HG03469 (cell line): ENCODE results near the gene HLCS.
"Not testable (repeated sequence)": the region's sequence is repeated elsewhere in the genome, so short reads cannot be mapped to it uniquely, and the experiment has no call there.

Experiments used
- ATAC-seq: cut with Tn5 transposase; IDR thresholded peaks from one replicate; pipeline ENCODE4 v1.9.1; 2021; ENCODE audit warnings: mild to moderate bottlenecking, moderate library complexity, moderate number of reproducible peaks; ENCODE audit not compliant: unreplicated experiment

HLCS gene

GRCh38 chr21:36966066-36966820, at the start of gene HLCS:
TSS of gene HLCS (minus strand) at chr21:36966669. CDS start at chr21:36966638, 31 bp downstream.
- peak; percentile 60 for ATAC-seq

GRCh38 chr21:37009740-37010341, 43.4 kb upstream of the HLCS start:
- ATAC-seq, result peak; percentile 86

GRCh38 chr21:37008724-37009123, 42.3 kb upstream of the HLCS start:
- no peak for ATAC-seq

- no peak for ATAC-seq
These were observed 40.2 kb upstream of the HLCS start, which contains the start of gene RIPPLY3 for GRCh38 chr21:37006486-37007291. TSS of gene RIPPLY3 (plus strand) at chr21:37006702. CDS start at chr21:37006773, 71 bp downstream.

GRCh38 chr21:37005548-37006485, 39.3 kb upstream of the HLCS start:
- no peak for ATAC-seq

GRCh38 chr21:37003917-37004316, 37.4 kb upstream of the HLCS start:
- ATAC-seq, result not testable (repeated sequence)

GRCh38 chr21:37002851-37003250, 36.4 kb upstream of the HLCS start:
- not testable (repeated sequence) for ATAC-seq

- ATAC-seq, result no peak
These were observed 35.0 kb upstream of the HLCS start for GRCh38 chr21:37001441-37001840.

- ATAC-seq, result no peak
These were observed 33.9 kb upstream of the HLCS start for GRCh38 chr21:37000381-37000780.

- ATAC-seq, result no peak
These were observed 32.8 kb upstream of the HLCS start for GRCh38 chr21:36999131-36999898.

- not testable (repeated sequence) for ATAC-seq
These were observed 28.8 kb upstream of the HLCS start for GRCh38 chr21:36995285-36995684.

GRCh38 chr21:36994501-36995158, 28.2 kb upstream of the HLCS start:
- no peak for ATAC-seq

- no peak for ATAC-seq
These were observed 26.2 kb upstream of the HLCS start for GRCh38 chr21:36992671-36993070.

GRCh38 chr21:36990508-36991205, 24.2 kb upstream of the HLCS start:
- no peak for ATAC-seq

GRCh38 chr21:36989699-36990507, 23.4 kb upstream of the HLCS start:
- peak; percentile 68 for ATAC-seq

- not testable (repeated sequence) for ATAC-seq
These were observed 22.8 kb upstream of the HLCS start for GRCh38 chr21:36989199-36989698.

- ATAC-seq, result no peak
These were observed 22.1 kb upstream of the HLCS start for GRCh38 chr21:36988536-36988935.
